GM12801 (cell line): ENCODE data around the gene CFAP61.

Experiments
- CTCF ChIP-seq: IDR thresholded peaks from one replicate; pipeline ENCODE4 v1.5.1; 2011; ENCODE audit warnings: control low read depth; ENCODE audit not compliant: insufficient read length; ENCODE audit errors: extremely low read depth

Gene CFAP61

DNA sequence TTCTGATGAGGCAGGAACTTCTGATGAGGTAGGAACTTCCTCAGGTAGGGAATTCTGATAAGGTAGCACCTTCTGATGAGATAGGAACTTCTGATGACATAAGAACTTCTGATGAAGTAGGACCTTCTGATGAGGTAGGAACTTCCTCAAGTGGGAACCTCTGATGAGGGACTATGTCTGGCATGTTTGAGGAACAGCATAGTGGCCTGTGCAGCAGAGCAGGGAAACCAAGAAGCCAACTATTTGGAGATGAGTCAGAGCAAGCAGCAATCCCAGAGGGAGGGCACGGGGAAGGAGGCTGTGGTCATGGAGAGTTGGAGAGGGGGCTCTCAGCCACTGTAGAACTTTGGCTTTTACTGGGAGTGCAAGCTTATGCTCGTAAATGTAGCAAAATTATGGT, 132.4 kb downstream of the CFAP61 start:
- TF ChIP-seq CTCF: no peak

DNA sequence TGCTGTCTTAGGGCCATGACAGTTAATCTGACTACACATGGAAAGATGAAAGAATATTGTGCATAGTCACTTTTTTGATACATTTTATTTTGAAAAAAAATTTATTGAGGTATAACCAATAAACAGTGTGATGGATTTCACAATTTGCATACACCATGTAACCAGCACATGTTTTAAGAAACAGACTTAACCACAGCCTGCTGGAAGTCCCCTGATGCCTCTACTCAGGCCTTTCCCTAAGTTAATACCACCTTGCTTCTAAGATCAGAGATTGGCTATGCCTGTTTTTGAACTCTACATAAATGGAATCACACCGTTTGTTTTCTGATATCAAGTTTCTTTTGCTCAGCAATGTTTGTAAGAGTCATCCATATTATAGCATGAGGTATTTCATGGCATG, 136.3 kb downstream of the CFAP61 start:
- no peak for TF ChIP-seq CTCF

DNA sequence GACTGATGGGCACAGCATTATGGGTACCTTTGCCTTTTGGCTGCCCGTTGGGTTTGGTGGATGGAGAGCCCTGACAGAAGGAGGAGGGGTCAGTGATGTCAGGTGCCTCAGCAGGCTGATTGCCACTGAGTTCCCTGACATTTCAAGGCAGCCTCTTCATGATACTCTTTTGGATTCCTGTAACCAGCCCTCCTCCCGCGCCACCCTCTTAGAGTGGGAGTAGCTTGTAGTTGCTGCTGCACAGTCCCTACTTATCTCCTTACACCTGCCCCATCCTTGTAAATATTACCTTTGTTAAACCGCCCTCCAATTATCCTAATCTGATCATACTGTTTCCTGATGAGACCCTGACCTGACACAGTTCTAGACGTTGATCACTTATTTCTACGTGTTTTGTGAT, 140.0 kb downstream of the CFAP61 start:
- no peak for TF ChIP-seq CTCF

DNA sequence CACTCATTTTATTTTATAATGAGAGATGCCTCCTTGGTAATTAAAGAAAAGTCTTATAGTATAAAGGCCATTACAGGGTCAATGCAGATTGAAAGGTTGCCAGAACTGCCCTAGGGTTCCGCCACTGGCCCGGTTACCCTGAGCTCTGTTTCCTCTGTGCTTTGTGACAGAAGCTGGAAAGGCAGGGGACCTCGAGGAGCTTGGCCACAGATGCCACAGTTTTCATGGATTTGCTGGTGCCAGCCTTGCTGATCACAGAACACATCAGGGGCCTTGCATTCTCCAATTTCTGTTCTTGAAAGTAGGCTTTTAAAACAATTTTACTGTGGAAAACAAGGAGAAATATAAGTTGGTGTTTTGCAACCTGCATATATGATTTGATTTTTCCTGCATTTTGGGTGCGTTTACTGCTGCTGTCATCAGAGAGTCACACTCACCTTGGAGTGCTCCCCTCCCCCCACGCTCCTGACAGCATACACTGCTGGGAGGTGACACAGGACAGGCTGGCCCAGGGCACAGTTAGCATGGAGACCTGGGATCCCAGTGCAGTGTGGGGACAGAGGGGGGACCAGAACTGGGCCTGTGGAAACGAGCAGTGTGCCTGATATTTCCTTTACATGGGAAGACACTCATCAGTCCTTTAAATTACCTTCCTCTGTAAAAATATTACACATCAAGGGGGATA, 142.8 kb downstream of the CFAP61 start:
- TF ChIP-seq CTCF: no peak

GRCh38 chr20:20196610-20197009, 144.3 kb downstream of the CFAP61 start:
- no peak for TF ChIP-seq CTCF

DNA sequence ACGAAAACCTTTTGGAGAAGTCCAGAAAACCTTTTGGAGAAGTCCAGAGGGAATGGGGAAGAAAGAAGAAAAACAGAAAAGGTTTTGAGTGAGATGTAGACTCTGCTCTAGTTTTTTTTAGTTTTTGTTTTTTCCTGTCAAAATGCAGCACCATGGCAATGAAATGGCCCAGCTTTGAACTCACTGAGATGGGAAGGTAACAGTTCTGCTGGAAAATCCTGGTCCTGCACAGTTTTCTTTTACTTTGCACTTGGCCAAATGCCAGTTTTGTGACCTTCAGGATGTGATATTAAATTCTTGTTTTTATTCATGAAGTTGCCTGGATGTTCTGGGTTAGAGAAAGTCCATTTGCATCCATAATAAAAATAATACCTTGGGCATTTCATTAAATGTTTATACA, 145.7 kb downstream of the CFAP61 start:
- no peak for TF ChIP-seq CTCF

DNA sequence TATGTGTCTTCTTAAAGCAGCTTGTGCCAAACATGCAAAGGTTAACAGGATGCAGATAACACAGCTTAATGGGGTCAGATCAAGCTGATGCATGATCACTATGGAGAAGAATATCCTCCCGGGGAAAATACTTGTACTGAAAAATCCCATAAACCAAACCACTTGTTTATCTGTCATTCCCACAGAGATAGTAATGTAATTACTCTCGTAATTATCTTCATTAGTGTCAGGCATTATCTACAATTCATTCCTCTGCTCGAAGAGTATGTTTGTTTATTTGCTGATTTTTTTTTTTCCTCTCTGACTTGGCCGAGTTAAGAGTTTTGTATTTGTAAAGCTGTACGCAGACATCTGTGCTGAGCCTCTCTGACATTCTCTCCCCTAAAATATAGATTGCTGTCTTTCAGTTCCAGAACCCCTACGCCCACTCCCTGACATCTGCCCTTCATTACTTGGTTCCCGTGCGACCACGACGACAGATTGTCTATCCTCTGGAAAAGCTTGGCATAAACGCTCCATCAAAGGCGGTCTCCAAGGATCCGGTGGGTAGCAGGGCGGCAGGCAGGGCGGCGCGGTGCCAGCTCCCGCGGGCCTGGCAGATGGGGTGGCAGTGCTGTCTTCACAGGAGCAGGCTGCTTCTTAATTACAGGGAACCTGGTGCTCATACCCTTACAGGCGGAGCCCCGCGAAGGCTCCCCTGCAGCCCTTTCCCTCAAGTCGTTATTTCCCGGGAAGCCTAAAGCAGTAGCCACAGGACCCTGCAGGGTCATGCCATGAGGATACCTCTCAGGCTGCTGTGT, 147.2 kb downstream of the CFAP61 start:
- TF ChIP-seq CTCF: no peak
